Measurements from ENCODE around the gene KCNQ1. TPM values are rescaled to one million over a fixed set of nuclear protein-coding genes. Genes with fewer than 3 reads are reported as not detected.

Gene KCNQ1
- total RNA-seq, 4 donors from 2014 or later = 3.2 to 12.7 (median 5.5) TPM

- no peak for TF ChIP-seq CTCF (IDR thresholded peaks at IDR 0.05; ENCODE audit: low read depth)
These were observed 377.1 kb downstream of the KCNQ1 start for GRCh38 chr11:2821891-2822290.

- no peak for TF ChIP-seq CTCF (IDR thresholded peaks at IDR 0.05; ENCODE audit: low read depth)
These were observed 380.0 kb downstream of the KCNQ1 start for GRCh38 chr11:2824851-2825250.

- no peak for TF ChIP-seq CTCF (IDR thresholded peaks at IDR 0.05; ENCODE audit: low read depth)
These were observed 380.6 kb downstream of the KCNQ1 start for GRCh38 chr11:2825261-2825888.

- no peak for TF ChIP-seq CTCF (IDR thresholded peaks at IDR 0.05; ENCODE audit: low read depth)
These were observed 381.3 kb downstream of the KCNQ1 start for GRCh38 chr11:2825889-2826678.

- no peak for TF ChIP-seq CTCF (IDR thresholded peaks at IDR 0.05; ENCODE audit: low read depth)
These were observed 381.9 kb downstream of the KCNQ1 start for GRCh38 chr11:2826679-2827056.

GRCh38 chr11:2827256-2827655, 382.4 kb downstream of the KCNQ1 start:
- no peak for TF ChIP-seq CTCF (IDR thresholded peaks at IDR 0.05; ENCODE audit: low read depth)

GRCh38 chr11:2827792-2828191, 383.0 kb downstream of the KCNQ1 start:
- TF ChIP-seq CTCF (IDR thresholded peaks at IDR 0.05; ENCODE audit: low read depth) = no peak
